K562 (cell line): ENCODE results near the gene ITGA1. TPM values are rescaled to one million over a fixed set of nuclear protein-coding genes. Genes with fewer than 3 reads are reported as not detected.

Experiments used
- ATAC-seq: fragments of 200-7000 bp; cut with Tn5 transposase; 3 replicates; pipeline ENCODE4 v1.9.1; 2020; ENCODE audit warnings: moderate library complexity
- BruUV-seq: library from RNA; stranded (reverse); fragments of 400-500 nt; replicated peaks from 2 replicates; lab custom pipeline; 2021; lab: Mats Ljungman, UMichigan
- CTCF ChIA-PET: fragments of 300-600 bp; formaldehyde crosslinking; extraction: SDS; loops from one replicate; lab custom pipeline; 2021; ENCODE audit warnings: low intra/inter-chr PET ratio; lab: Yijun Ruan, JAX
- POLR2A ChIA-PET: fragments of 300-600, 350-650 bp; sonication (Branson Sonifier 250); formaldehyde crosslinking; extraction: SDS; loops from one replicate; lab custom pipeline; 2021; ENCODE audit warnings: antibody characterized with exemption, inconsistent platforms; lab: Yijun Ruan, JAX
- DNase-seq, 4 experiments: peaks; one replicate each; pipeline versions ENCODE4 v3.0.0 to v3.0.0-alpha.2; 2011 to 2018; ENCODE audit warnings: low spot score in 3 of 4, mixed read lengths in 3 of 4; ENCODE audit errors: extremely low read depth in 1 of 4
- FAIRE-seq: peaks from 2 replicates; lab custom pipeline; 2011; peaks lifted over from hg19 to GRCh38; lab: Jason Lieb, UNC
- H2AFZ ChIP-seq: 2 replicates; pipeline ENCODE4 v1.6.0; 2011; ENCODE audit warnings: low read depth, low read length, control low read depth, inconsistent platforms
- H3K27ac ChIP-seq: fragments of 200-600 bp; 3 replicates; pipeline ENCODE4 v1.8.0; 2011; ENCODE audit warnings: low read depth, mild to moderate bottlenecking, control low read depth, inconsistent platforms, low read length, moderate library complexity, mixed read lengths; ENCODE audit errors: extremely low read depth
- H3K27me3 ChIP-seq, 2 experiments: fragments of 300-600 bp in 1 of 2; 2 replicates in 1 of 2; 3 replicates in 1 of 2; pipeline versions ENCODE4 v1.6.0 to v1.8.0; 2011; ENCODE audit warnings: inconsistent platforms in 2 of 2, low read length in 2 of 2, mild to moderate bottlenecking in 1 of 2, mixed read lengths in 1 of 2, moderate library complexity in 1 of 2; ENCODE audit not compliant: control insufficient read depth in 2 of 2, insufficient read depth in 2 of 2
- H3K36me3 ChIP-seq: fragments of 300-600 bp; 3 replicates; pipeline ENCODE4 v1.8.0; 2011; ENCODE audit warnings: mild to moderate bottlenecking, low read length, inconsistent platforms; ENCODE audit not compliant: control insufficient read depth, insufficient read depth
- H3K4me1 ChIP-seq, 2 experiments: fragments of 200-600 bp in 1 of 2; replicated peaks in 1 of 2; 2 replicates in 1 of 2; 3 replicates in 1 of 2; pipeline versions ENCODE4 v1.5.1 to v1.8.0; 2011; ENCODE audit warnings: inconsistent platforms in 2 of 2, low read length in 2 of 2, mild to moderate bottlenecking in 1 of 2, mixed read lengths in 1 of 2, moderate library complexity in 1 of 2; ENCODE audit not compliant: control insufficient read depth in 2 of 2, insufficient read depth in 2 of 2
- H3K4me2 ChIP-seq: 2 replicates; pipeline ENCODE4 v1.6.1; 2011; ENCODE audit warnings: low read length, control low read depth, inconsistent platforms, mixed read lengths; ENCODE audit not compliant: insufficient read depth
- H3K4me3 ChIP-seq: fragments of 200-600 bp; sonication (generic), shearing (Covaris generic); 2 replicates; pipeline ENCODE4 v1.5.1; 2016; ENCODE audit warnings: control low read depth, inconsistent platforms
- H3K79me2 ChIP-seq: fragments of 200-600 bp; 3 replicates; pipeline ENCODE4 v1.8.0; 2011; ENCODE audit warnings: low read length, inconsistent platforms; ENCODE audit not compliant: control insufficient read depth, insufficient read depth
- H3K9ac ChIP-seq, 2 experiments: 2 replicates each; pipeline versions ENCODE4 v1.6.0 to v1.6.1; 2011; ENCODE audit warnings: low read depth in 2 of 2, low read length in 2 of 2, control low read depth in 1 of 2, inconsistent platforms in 1 of 2, mild to moderate bottlenecking in 1 of 2, mixed read lengths in 1 of 2; ENCODE audit not compliant: insufficient read depth in 1 of 2
- H3K9me1 ChIP-seq: one replicate; pipeline ENCODE4 v1.6.0; 2011; ENCODE audit warnings: inconsistent platforms, mild to moderate bottlenecking, low read length, moderate library complexity; ENCODE audit not compliant: control insufficient read depth, insufficient read depth
- H3K9me3 ChIP-seq: replicated peaks from 2 replicates; pipeline ENCODE4 v1.5.1; 2011; ENCODE audit warnings: low read depth, low read length, inconsistent platforms; ENCODE audit not compliant: control insufficient read depth, insufficient read depth
- H4K20me1 ChIP-seq: replicated peaks from 2 replicates; pipeline ENCODE4 v1.6.1; 2011; ENCODE audit warnings: low read length, inconsistent platforms, mixed read lengths; ENCODE audit not compliant: control insufficient read depth, insufficient read depth
- NFATC3 ChIP-seq: fragments of 450-650 bp; IDR thresholded peaks from 2 replicates; pipeline ENCODE4 v1.6.1; 2017; ENCODE audit warnings: mild to moderate bottlenecking
- RHOXF2B ChIP-seq: fragments of 250-450 bp; sonication (Bioruptor Pico); conservative IDR thresholded peaks from 2 replicates; pipeline ENCODE4 v1.5.1; 2021
- SRSF9 ChIP-seq: fragments of 200-400 bp; formaldehyde crosslinking; IDR thresholded peaks from 2 replicates; pipeline ENCODE4 v1.6.1; 2017; ENCODE audit warnings: low read depth, low read length, borderline replicate concordance
- TBL1XR1 ChIP-seq, 2 experiments: IDR thresholded peaks; 2 replicates each; pipeline ENCODE4 v1.6.1; 2012; ENCODE audit warnings: improper control_type of control experiment in 2 of 2, low read length in 2 of 2, mild to moderate bottlenecking in 1 of 2
- ZKSCAN8 ChIP-seq: fragments of 200-800 bp; sonication (Bioruptor generic); IDR thresholded peaks from 2 replicates; pipeline ENCODE4 v1.6.1; 2016; ENCODE audit warnings: missing genetic modification characterization, missing compliant biosample characterization
- WGBS: fragments of 100-300 bp; shearing (Covaris generic); methylation state at CpG from one replicate; pipeline ENCODE4 v1.1.6; 2016; ENCODE audit warnings: low coverage, mixed read lengths; ENCODE audit not compliant: insufficient coverage; ENCODE audit errors: missing lambda C conversion rate; 5-methylcytosine and 5-hydroxymethylcytosine counted together
- in situ Hi-C: fragments of 300-500 bp; cut with MboI; formaldehyde crosslinking; loops from 4 replicates; pipeline ENCODE4 v1.15.0; 2018; ENCODE audit warnings: inconsistent platforms, mixed read lengths
- intact Hi-C: fragments of 100-400 bp; cut with micrococcal nuclease; formaldehyde crosslinking; loops from 2 replicates; pipeline ENCODE4 v1.14.2; 2022
- polyA plus RNA-seq, 8 experiments: library from polyadenylated mRNA; depleted of rRNA in 4 of 8; stranded (reverse) in 5 of 8; unstranded in 3 of 8; fragments of >200 nt; fragmentation: Nextera tagmentation in 2 of 8; fragmentation: Illumina TruSeq in 1 of 8; extraction: Ambion mirVana in 2 of 8; extraction: Trizol in 1 of 8; gene quantifications; 2 replicates each; pipeline versions ENCODE4 v1.2.1 to v1.2.3, GENCODE V29; 2011 to 2014; ENCODE audit warnings: inconsistent platforms in 1 of 8, missing spikeins in 1 of 8
- total RNA-seq, 7 experiments: library from RNA; depleted of rRNA in 6 of 7; stranded (reverse); fragments of >200 nt in 6 of 7; fragmentation: Illumina TruSeq in 2 of 7; extraction: Trizol in 2 of 7; gene quantifications; 2 replicates each; pipeline versions ENCODE4 v1.2.1 to v1.2.3, GENCODE V29; 2011 to 2021; ENCODE audit warnings: low replicate concordance in 1 of 7
- TF ChIP-seq, protein P1 (sequence below): fragments of 250-450 bp; sonication (Bioruptor Pico); IDR thresholded peaks from 2 replicates; pipeline ENCODE4 v1.8.0; 2022; ENCODE audit warnings: inconsistent platforms, mild to moderate bottlenecking, moderate library complexity, borderline replicate concordance
- TF ChIP-seq, protein P2 (sequence below): fragments of 250-450 bp; sonication (Bioruptor Pico); IDR thresholded peaks from 2 replicates; pipeline ENCODE4 v1.6.1; 2021; ENCODE audit warnings: mild to moderate bottlenecking
- TF ChIP-seq, protein P3 (sequence below): sonication (generic); formaldehyde crosslinking; IDR thresholded peaks from 2 replicates; pipeline ENCODE4 v1.8.0; 2022; ENCODE audit warnings: mild to moderate bottlenecking, missing genetic modification reagents, borderline replicate concordance
- TF ChIP-seq, protein P4 (sequence below): fragments of 450-650 bp; formaldehyde crosslinking; IDR thresholded peaks from 2 replicates; pipeline ENCODE4 v1.4.0; 2022; ENCODE audit warnings: missing genetic modification characterization

ITGA1 gene
- total and polyA plus RNA-seq, 9 of the 15 experiments (the other 6 are each of a cell fraction or from before 2014, with no cell fraction given): 0.04 to 0.22 TPM; not detected in 7

DNA sequence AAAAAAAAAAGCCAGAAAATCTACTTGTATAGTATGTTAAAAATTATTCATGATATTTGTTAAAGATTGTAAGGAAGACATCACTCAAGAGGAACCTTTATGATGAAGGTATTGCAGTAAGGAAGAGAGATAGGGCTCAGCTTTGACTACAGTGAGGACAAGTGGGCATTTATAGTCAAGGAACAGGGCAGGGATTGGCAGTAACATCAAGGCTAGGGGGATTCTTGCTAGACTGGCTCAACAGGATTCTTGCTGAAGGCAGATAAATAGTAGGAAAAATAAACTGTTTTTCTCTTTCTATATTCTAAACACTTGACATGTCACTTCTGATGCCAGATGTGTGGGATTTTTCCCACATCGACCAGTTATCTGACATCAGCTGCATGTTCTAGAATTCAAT, 96.7 kb downstream of the ITGA1 start:
- TF ChIP-seq TBL1XR1 (IDR thresholded peaks at IDR 0.05; ENCODE audit: low read length in 2 of 2): no peak
- TF ChIP-seq, protein P1, sequence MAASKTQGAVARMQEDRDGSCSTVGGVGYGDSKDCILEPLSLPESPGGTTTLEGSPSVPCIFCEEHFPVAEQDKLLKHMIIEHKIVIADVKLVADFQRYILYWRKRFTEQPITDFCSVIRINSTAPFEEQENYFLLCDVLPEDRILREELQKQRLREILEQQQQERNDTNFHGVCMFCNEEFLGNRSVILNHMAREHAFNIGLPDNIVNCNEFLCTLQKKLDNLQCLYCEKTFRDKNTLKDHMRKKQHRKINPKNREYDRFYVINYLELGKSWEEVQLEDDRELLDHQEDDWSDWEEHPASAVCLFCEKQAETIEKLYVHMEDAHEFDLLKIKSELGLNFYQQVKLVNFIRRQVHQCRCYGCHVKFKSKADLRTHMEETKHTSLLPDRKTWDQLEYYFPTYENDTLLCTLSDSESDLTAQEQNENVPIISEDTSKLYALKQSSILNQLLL: no peak
- TF ChIP-seq, protein P2, sequence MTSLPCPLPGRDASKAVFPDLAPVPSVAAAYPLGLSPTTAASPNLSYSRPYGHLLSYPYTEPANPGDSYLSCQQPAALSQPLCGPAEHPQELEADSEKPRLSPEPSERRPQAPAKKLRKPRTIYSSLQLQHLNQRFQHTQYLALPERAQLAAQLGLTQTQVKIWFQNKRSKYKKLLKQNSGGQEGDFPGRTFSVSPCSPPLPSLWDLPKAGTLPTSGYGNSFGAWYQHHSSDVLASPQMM: no peak
- no peak for TF ChIP-seq SRSF9
- no peak for TF ChIP-seq NFATC3
- TF ChIP-seq, protein P3, sequence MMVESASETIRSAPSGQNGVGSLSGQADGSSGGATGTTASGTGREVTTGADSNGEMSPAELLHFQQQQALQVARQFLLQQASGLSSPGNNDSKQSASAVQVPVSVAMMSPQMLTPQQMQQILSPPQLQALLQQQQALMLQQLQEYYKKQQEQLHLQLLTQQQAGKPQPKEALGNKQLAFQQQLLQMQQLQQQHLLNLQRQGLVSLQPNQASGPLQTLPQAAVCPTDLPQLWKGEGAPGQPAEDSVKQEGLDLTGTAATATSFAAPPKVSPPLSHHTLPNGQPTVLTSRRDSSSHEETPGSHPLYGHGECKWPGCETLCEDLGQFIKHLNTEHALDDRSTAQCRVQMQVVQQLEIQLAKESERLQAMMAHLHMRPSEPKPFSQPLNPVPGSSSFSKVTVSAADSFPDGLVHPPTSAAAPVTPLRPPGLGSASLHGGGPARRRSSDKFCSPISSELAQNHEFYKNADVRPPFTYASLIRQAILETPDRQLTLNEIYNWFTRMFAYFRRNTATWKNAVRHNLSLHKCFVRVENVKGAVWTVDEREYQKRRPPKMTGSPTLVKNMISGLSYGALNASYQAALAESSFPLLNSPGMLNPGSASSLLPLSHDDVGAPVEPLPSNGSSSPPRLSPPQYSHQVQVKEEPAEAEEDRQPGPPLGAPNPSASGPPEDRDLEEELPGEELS (CRISPR knock-in tag): no peak
- no peak for TF ChIP-seq ZKSCAN8 (CRISPR knock-in tag)
- no peak for TF ChIP-seq RHOXF2B (CRISPR knock-in tag)
- TF ChIP-seq, protein P4, sequence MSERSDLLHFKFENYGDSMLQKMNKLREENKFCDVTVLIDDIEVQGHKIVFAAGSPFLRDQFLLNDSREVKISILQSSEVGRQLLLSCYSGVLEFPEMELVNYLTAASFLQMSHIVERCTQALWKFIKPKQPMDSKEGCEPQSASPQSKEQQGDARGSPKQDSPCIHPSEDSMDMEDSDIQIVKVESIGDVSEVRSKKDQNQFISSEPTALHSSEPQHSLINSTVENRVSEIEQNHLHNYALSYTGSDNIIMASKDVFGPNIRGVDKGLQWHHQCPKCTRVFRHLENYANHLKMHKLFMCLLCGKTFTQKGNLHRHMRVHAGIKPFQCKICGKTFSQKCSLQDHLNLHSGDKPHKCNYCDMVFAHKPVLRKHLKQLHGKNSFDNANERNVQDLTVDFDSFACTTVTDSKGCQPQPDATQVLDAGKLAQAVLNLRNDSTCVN (CRISPR knock-in tag): no peak
- TF ChIP-seq, all 486 proteins: peak for 0
- FAIRE-seq (no peak), DNase-seq (no peak), ATAC-seq (no peak)
- H3K9me1 ChIP-seq: no peaks in the 10 kb centered on the region
- H2AFZ ChIP-seq: no peak overlapping the region
- CTCF ChIA-PET: no interaction called here
- no peak overlapping the region for H3K4me3 ChIP-seq
- H3K4me2 ChIP-seq: no peak overlapping the region
- no TSS peak for BruUV-seq
- H3K36me3 ChIP-seq: no peaks in the 10 kb centered on the region
- no peaks in the 10 kb centered on the region for H4K20me1 ChIP-seq
- H3K9me3 ChIP-seq: no peaks in the 10 kb centered on the region
- in situ Hi-C loops (no loop called here), intact Hi-C loops (no loop called here)
- no peaks in the 10 kb centered on the region for H3K4me1 ChIP-seq
- H3K79me2 ChIP-seq: no peaks in the 10 kb centered on the region
- no peak overlapping the region for H3K27ac ChIP-seq
- no peaks in the 10 kb centered on the region for H3K27me3 ChIP-seq
- 0% methylated on average over 1 of the region's 1 CpG for WGBS
- POLR2A ChIA-PET: no interaction called here
- H3K9ac ChIP-seq: no peak overlapping the region
